HL-60 (cell line): Measurements from ENCODE around the gene ANKK1.

Experiments used
- CTCF ChIP-seq: IDR thresholded peaks from one replicate; pipeline ENCODE4 v1.5.1; 2011; ENCODE audit warnings: low read length, control low read depth, inconsistent platforms; ENCODE audit not compliant: insufficient read depth
- GABPA ChIP-seq: IDR thresholded peaks from 2 replicates; pipeline ENCODE4 v1.6.1; 2012; ENCODE audit warnings: low read depth
- REST ChIP-seq: IDR thresholded peaks from 2 replicates; pipeline ENCODE4 v1.6.1; 2012; ENCODE audit warnings: low read depth; ENCODE audit not compliant: insufficient replicate concordance

DNA sequence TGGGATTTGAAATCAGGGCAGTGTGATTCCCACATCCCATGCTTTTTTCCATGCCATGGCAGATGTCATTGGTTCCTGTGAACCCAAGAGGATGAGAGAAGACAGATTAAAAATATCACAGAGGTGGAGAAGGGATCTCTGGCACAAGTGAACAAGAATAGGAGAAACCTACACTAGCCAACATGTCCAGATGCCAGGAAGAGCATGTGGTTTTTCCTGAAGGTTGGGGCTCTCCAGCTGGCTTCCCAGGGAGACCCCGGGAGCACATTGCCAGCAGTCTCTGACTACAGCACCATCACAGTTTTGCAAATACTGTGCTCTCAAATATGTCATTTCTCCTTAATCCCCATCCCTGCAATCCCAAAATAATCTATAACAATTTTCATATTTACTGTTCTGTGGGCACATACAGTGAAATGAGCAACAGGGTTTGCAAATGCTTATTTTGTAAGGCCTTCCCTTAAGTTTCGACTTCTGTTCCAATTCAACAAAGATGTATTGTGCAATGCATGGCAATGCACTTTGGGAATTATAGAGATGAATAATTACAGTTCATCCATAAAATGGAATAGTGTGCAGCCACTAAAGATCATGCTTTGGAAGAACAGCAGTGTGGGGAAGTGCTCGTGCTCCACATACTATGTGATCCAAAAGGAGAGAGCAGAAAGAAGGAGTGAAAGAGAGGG lies 4.8 kb downstream of the ANKK1 start:
- no peak for TF ChIP-seq CTCF
- no peak for TF ChIP-seq REST
- no peak for TF ChIP-seq GABPA
